Gastrocnemius medialis (tissue), 4 donors: Measurements from ENCODE around the gene EGFL7. TPM values are rescaled to one million over a fixed set of nuclear protein-coding genes. Genes with fewer than 3 reads are reported as not detected.
A peak's percentile ranks its signal among the peaks of the same experiment; 100 is the strongest.
"Not testable (repeated sequence)": the region's sequence is repeated elsewhere in the genome, so short reads cannot be mapped to it uniquely, and the experiment has no call there.

ENCODE experiments used
- ATAC-seq, 2 donors: fragments of 150-250 bp; one replicate each; pipeline ENCODE4 v1.9.1; 2016
- DNase-seq, 2 donors: peaks; one replicate each; pipeline ENCODE4 v3.0.0-alpha.2; 2019
- H3K27ac ChIP-seq, 4 donors: fragments of 200-600 bp; sonication (generic); 1 replicate in 1 of 4; 2 replicates in 3 of 4; pipeline ENCODE4 v1.5.1; 2016 to 2018; ENCODE audit warnings: mild to moderate bottlenecking in 2 of 4, moderate library complexity in 1 of 4
- H3K27me3 ChIP-seq, 3 donors: fragments of 200-600 bp; sonication (generic) in 2 of 3; 1 replicate in 1 of 3; 2 replicates in 2 of 3; pipeline versions ENCODE4 v1.5.1 to v1.6.0; 2016 to 2019; ENCODE audit warnings: mild to moderate bottlenecking in 1 of 3, moderate library complexity in 1 of 3
- H3K36me3 ChIP-seq, 2 donors: fragments of 200-600 bp; sonication (generic) in 1 of 2; one replicate each; pipeline ENCODE4 v1.5.1; 2017 to 2018
- H3K4me1 ChIP-seq, 2 donors: fragments of 200-600 bp; sonication (generic) in 1 of 2; one replicate each; pipeline ENCODE4 v1.5.1; 2016 to 2017; ENCODE audit warnings: mild to moderate bottlenecking in 2 of 2
- H3K4me3 ChIP-seq, 4 donors: fragments of 200-600 bp; sonication (generic) in 3 of 4; 1 replicate in 1 of 4; 2 replicates in 3 of 4; pipeline ENCODE4 v1.5.1; 2016 to 2019; ENCODE audit warnings: mild to moderate bottlenecking in 2 of 4
- H3K9me3 ChIP-seq, 3 donors: fragments of 200-600 bp; sonication (generic) in 2 of 3; 1 replicate in 1 of 3; 2 replicates in 2 of 3; pipeline ENCODE4 v1.5.1; 2016 to 2019
- CTCF ChIP-seq, 5 experiments: fragments of 450-650 bp in 3 of 5; fragments of 200-600 bp in 2 of 5; sonication (generic) in 2 of 5; IDR thresholded peaks in 4 of 5; conservative IDR thresholded peaks in 1 of 5; 1 replicate in 4 of 5; 2 replicates in 1 of 5; pipeline ENCODE4 v1.5.1; 2016 to 2019; ENCODE audit warnings: antibody characterized with exemption in 5 of 5, mild to moderate bottlenecking in 3 of 5, moderate library complexity in 3 of 5
- POLR2A ChIP-seq, 2 donors: fragments of 450-650 bp; IDR thresholded peaks; one replicate each; pipeline ENCODE4 v1.6.1; 2017; ENCODE audit warnings: antibody characterized with exemption in 2 of 2, mild to moderate bottlenecking in 2 of 2, moderate library complexity in 2 of 2
- in situ Hi-C, 4 donors: fragments of 200-750 bp; cut with MboI; loops; one replicate each; pipeline versions ENCODE4 v1.15.0 to v1.8.0; 2017; ENCODE audit warnings: low sequenced_read_pairs in 4 of 4
- intact Hi-C: fragments of 100-400 bp; cut with DNase I; formaldehyde crosslinking; loops from one replicate; pipeline ENCODE4 v1.15.1; 2023; ENCODE audit warnings: low total_unique reads
- total RNA-seq, 4 donors: library from RNA; depleted of rRNA; stranded (reverse); fragments of >200 nt; gene quantifications; one replicate each; pipeline versions ENCODE4 v1.1.0 to v1.2.3, GENCODE V29; 2016

Gene EGFL7
- total RNA-seq, 4 donors from 2014 or later: 37.4 to 74.7 (median 49.0) TPM

DNA sequence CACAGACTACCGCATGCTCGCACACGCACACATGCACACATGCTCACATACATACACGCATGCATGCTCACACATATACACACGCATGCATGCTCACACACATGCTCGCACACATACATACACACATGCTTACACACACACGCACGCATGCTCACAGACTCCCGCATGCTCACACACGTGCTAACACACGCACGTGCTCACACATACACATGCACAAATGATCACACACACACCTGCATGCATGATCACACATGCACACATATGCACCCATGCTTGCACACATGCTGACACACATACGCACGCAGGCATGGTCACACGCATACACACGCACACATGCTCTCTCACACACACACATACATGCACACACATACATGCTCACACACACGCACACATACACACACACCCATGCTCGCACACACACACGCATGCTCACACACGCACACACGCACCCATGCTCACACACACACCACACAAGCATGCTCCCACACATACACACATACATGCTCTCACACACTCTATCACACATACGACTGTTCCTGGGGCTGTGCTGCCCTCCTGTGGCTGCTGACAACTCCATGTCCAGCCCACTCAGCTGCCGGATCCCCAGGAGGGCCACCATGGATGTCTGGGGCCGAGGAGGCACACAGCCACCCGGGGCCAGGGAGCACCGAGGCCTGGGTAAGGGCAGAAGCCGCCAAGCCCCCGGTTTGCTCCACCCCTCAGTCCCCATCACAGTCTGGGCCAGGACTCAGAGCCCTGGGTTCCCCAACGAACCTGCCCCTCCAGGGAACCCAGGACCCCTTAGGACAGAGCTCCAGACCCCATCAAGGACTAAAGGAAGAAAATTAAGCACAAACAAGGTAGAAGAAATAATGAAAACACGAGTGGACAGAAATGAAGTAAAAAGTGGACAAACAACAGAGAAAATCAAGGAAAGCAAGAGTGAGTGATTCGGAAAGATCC lies 31.4 kb upstream of the EGFL7 start:
- H3K27me3 ChIP-seq: no peaks in the 10 kb centered on the region
- H3K4me1 ChIP-seq: no peaks in the 10 kb centered on the region
- intact Hi-C loops (loop anchor here (1.0 to 10.0 kb wide), 2 partner anchors 107 to 143 kb away; no protein-coding TSS in a partner anchor), in situ Hi-C loops (loop anchor here in 3 of 4 donors (5.0 to 25.0 kb wide), 2 partner anchors 139 to 144 kb away; partner anchors contain the start of gene SEC16A (in 1 of the 3))
- TF ChIP-seq CTCF (IDR thresholded peaks at IDR 0.05 in 4 of 5, conservative IDR thresholded peaks at IDR 0.05 in 1 of 5) (peak; percentile 69 to 85 (median 83)), POLR2A (IDR thresholded peaks at IDR 0.05) (no peak)
- peak; percentile 44 to 64 for DNase-seq
- no peaks in the 10 kb centered on the region for H3K36me3 ChIP-seq
- no peaks in the 10 kb centered on the region for H3K9me3 ChIP-seq
- ATAC-seq: peak; percentile 75 to 86
- no peak overlapping the region for H3K27ac ChIP-seq
- no peak overlapping the region for H3K4me3 ChIP-seq

DNA sequence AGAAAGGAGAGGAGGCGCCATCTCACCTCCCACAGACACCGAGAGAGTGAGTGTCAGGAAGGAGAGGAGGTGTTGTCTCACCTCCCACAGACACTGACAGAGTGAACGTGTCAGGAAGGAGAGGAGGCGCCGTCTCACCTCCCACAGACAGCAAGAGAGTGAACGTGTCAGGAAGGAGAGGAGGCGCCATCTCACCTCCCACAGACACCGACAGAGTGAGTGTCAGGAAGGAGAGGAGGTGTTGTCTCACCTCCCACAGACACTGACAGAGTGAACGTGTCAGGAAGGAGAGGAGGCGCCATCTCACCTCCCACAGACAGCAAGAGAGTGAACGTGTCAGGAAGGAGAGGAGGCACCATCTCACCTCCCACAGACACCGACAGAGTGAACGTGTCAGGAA lies 30.6 kb upstream of the EGFL7 start:
- intact Hi-C loops: loop anchor here (10.0 kb wide), 1 partner anchor 107 kb away; no protein-coding TSS in a partner anchor
- H3K27me3 ChIP-seq, DNase-seq, H3K4me1 ChIP-seq, ATAC-seq, H3K9me3 ChIP-seq, H3K36me3 ChIP-seq, H3K4me3 ChIP-seq, H3K27ac ChIP-seq: not testable (repeated sequence)
- in situ Hi-C loops: loop anchor here in 3 of 4 donors (5.0 to 25.0 kb wide), 2 partner anchors 140 to 145 kb away; partner anchors contain the start of gene SEC16A (in 1 of the 3)

GRCh38 chr9:136632491-136633106 lies 30.1 kb upstream of the EGFL7 start:
- ATAC-seq, H3K27me3 ChIP-seq, H3K4me3 ChIP-seq, H3K27ac ChIP-seq, DNase-seq, H3K36me3 ChIP-seq, H3K9me3 ChIP-seq, H3K4me1 ChIP-seq: not testable (repeated sequence)
- intact Hi-C loops: loop anchor here (10.0 kb wide), 1 partner anchor 108 kb away; no protein-coding TSS in a partner anchor
- in situ Hi-C loops: loop anchor here in 3 of 4 donors (5.0 to 25.0 kb wide), 2 partner anchors 140 to 145 kb away; partner anchors contain the start of gene SEC16A (in 1 of the 3)

- TF ChIP-seq CTCF (IDR thresholded peaks at IDR 0.05 in 4 of 5, conservative IDR thresholded peaks at IDR 0.05 in 1 of 5): no peak
- TF ChIP-seq POLR2A (IDR thresholded peaks at IDR 0.05): no peak
- H3K4me3 ChIP-seq: no peak overlapping the region
- no peak for ATAC-seq
- H3K27ac ChIP-seq: no peak overlapping the region
- in situ Hi-C loops: loop anchor here (5.0 to 25.0 kb wide), 2 partner anchors 143 to 148 kb away; partner anchors contain the start of gene SEC16A (in 1 of the 4)
- H3K9me3 ChIP-seq: no peaks in the 10 kb centered on the region
- peaks cover 0 to 3% of the 10 kb centered on the region in 2 donors for H3K4me1 ChIP-seq
- H3K27me3 ChIP-seq: no peaks in the 10 kb centered on the region
- intact Hi-C loops: loop anchor here (10.0 kb wide), 1 partner anchor 110 kb away; no protein-coding TSS in a partner anchor
- H3K36me3 ChIP-seq: no peaks in the 10 kb centered on the region
- DNase-seq: no peak
Observed at GRCh38 chr9:136634904-136635303, 27.8 kb upstream of the EGFL7 start.

GRCh38 chr9:136640171-136641111 lies 22.3 kb upstream of the EGFL7 start:
- DNase-seq: no peak

More at GRCh38 chr9:136640171-136641111, 22.3 kb upstream of the EGFL7 start:
- Histone ChIP-seq H3K4me1 (peaks cover 3 to 9% of the 10 kb centered on the region in 2 donors), H3K9me3 (no peaks in the 10 kb centered on the region), H3K27me3 (no peaks in the 10 kb centered on the region), H3K27ac (peak overlapping the region; percentile 3 to 63 (median 48)), H3K36me3 (no peaks in the 10 kb centered on the region), H3K4me3 (peak overlapping the region in 1 of 4 donors; percentile 31)
- peak in 1 of 2 donors; percentile 26 for ATAC-seq
- no peak for TF ChIP-seq POLR2A (IDR thresholded peaks at IDR 0.05)
- TF ChIP-seq CTCF (IDR thresholded peaks at IDR 0.05 in 4 of 5, conservative IDR thresholded peaks at IDR 0.05 in 1 of 5): no peak
- in situ Hi-C loops: loop anchor here in 1 of 4 donors (25.0 kb wide), 1 partner anchor 153 kb away; the partner anchor contains the start of gene SEC16A
- intact Hi-C loops: loop anchor here (5.0 kb wide), 1 partner anchor 52 kb away; no protein-coding TSS in a partner anchor
